ENCODE data around the gene CYP4F11.
"Not testable (repeated sequence)": the region's sequence is repeated elsewhere in the genome, so short reads cannot be mapped to it uniquely, and the experiment has no call there.

The CYP4F11 gene

GRCh38 chr19:15919243-15919642 is 15.1 kb downstream of the CYP4F11 start:
- no peak for DNase-seq

DNA sequence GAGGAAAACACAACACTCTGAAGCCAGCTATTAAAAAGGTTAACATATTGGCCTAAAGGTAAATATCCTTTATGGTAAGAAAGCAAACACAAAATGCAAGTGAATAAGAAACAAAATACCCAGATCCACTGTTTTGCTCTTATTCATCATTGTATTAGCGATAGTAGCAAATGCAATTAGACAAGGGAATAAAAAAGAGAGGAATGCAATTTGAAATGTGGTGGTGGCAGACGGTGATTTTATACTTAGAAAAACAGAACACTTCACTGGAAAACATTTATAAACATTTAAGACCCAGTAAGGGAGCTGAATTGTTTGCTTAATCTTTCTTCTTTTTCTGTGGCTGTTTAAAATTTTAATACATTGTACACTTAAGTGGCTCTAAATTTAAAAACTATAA is 19.2 kb downstream of the CYP4F11 start:
- DNase-seq, result no peak

DNA sequence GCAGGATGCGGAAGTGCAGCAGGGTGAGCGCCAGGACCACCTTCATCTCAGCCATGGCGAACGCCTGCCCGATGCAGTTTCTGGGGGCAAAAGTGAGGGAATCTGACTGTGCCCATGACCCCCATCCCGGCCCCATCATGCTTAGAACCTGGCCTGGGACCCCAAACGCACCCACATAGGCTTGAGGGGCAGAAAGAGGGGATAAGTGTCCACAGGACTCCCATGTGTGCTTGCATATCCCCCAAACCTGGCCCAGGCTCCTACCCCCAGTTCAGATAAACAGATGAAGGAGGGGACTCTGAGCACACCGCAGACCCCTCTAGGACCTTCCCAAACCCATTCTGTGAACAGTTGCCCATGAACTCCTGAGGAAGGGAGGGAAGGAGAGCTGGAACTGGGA is 20.5 kb downstream of the CYP4F11 start:
- no peak for DNase-seq

GRCh38 chr19:15913384-15913783 is 20.9 kb downstream of the CYP4F11 start:
- no peak for DNase-seq

DNA sequence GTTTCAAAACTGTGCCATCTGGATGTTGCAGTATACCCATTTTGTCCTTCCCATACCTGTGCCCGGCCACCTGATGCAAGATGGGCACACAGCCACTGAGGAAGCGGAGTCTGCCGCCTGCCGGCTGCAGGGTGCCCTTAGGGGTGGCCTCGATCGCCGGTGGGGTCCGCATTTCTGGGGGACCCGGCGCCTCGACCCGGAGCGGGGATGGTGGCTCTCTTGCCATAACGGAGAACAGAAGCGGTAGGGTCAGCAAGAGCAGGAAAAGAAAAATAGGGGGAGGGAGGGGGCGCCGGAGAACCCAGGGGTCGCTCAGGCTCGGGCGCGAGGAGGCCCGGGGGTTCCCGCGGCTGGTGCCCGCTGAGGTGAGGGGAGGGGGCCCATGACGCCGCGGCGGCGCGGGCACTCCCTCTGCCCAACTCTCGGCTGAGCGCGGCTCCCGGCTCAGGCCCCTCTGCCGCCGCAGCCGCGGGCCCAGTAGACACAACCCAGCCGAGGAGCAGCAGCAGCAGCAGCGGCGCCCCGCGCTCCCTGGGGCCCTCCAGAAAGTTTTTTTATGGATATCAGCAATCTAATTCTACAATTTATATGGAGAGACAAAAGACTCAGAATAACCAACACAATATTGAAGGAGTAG is 22.6 kb downstream of the CYP4F11 start:
- DNase-seq, result peak; percentile 37

GRCh38 chr19:15905026-15905425 is 29.3 kb downstream of the CYP4F11 start:
- no peak for DNase-seq

DNA sequence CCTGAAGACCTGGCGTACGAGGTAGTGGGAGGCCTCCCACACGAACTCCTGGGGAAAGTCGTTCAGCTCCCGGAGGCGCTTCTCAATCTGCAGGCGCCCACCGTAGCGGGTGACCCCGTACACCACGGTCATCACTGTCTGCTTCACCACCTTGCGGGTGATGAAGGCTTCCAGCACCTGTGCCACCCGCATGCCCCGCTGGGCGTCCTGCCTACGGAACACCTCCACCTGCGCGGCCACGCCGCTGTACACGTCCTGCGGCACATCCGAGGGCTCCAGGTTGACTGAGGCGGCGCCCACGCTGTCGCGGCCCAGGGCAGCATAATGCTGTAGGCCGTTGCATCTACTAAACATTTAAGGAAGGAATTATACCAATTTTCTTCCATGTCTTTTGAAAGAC is 31.4 kb downstream of the CYP4F11 start:
- not testable (repeated sequence) for DNase-seq

DNA sequence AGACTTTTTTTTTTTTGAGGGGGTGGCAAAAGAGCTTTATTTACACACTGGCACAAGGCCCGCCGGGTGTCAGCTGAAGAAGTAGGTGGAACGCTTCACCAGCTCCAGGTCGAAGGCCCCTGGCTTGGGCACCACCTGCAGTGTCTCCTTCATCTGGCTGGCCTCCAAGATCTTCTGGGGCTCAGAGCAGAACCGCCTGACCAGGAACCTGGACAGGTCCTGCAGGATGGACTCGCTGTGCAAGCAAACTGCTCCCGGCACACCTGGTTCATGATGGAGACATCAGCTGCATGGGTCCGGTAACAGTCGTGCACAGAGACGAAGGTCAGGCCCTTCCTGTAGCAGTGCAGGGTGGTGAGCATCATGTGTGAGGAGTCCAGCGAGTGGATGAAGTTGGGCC is 32.1 kb downstream of the CYP4F11 start:
- DNase-seq, result no peak

- no peak for DNase-seq
Observed at GRCh38 chr19:15900504-15900903, 33.8 kb downstream of the CYP4F11 start.

DNA sequence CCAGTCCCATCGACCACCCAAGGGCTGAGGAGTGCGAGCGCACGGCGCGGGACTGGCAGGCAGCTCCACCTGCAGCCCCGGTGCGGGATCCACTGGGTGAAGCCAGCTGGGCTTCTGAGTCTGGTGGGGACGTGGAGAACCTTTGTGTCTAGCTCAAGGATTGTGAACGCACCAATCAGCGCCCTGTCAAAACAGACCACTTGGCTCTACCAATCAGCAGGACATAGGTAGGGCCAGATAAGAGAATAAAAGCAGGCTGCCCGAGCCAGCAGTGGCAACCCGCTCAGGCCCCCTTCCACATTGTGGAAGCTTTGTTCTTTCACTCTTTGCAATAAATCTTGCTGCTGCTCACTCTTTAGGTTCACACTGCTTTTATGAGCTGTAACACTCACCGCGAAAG is 34.3 kb downstream of the CYP4F11 start:
- DNase-seq, result not testable (repeated sequence)

GRCh38 chr19:15899561-15899960 is 34.8 kb downstream of the CYP4F11 start:
- not testable (repeated sequence) for DNase-seq

DNA sequence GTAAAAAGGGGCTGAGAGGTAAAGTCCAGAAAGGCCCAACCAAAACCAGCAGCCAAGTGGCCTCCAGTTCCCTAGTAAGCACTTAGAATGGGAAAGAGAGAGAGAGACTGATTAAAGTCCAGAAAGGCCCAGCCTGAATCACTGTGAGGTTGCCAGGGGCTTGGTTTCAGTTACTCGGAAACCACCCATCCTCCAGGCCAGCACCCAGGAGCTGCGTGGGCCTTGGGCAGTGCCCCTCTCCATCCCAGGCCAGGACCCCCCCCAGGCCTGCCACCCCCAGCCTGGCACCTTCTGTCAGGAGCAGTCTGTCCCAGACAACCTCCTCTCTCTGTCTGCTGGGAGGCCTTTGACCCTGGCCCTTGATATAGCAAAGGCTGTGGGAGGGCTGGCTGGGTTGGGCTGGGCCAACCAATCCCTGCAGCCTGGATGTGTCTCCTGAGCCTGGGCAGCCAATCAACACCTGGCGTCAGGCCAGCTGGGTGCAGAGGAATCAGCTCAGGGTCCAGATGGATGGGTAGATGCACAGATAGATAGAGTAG is 36.5 kb downstream of the CYP4F11 start, which contains the start of gene CYP4F2:
Gene CYP4F2 (minus strand): TSS at position 337 of the 539 bp plus-strand sequence. CDS start 463 bp downstream, outside the sequence.
- DNase-seq, result peak; percentile 23

- DNase-seq, result no peak
Observed at GRCh38 chr19:15897026-15897737, 37.1 kb downstream of the CYP4F11 start.

DNA sequence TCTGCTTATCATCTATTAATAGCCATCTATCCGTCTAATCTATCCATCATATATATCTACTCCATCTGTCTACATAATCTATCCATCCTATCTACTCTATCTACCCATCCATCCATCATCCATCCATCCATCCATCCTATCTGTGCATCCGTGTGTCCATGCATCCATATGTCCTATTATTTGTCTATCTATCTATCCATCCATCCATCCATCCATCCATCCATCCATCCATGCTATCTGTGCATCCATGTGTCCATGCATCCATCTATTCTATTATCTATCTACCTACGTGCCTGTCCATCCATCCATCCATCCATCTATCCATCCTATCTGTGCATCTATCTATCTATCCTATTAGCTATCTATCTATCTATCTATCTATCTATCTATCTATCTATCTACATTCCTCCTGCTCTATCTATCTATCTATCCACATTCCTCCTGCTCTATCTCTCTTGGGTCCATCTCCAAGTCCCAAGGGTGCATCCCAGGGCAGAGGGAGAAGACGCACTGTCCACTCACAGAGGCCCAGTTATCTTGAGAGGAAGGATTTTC is 38.4 kb downstream of the CYP4F11 start:
- no peak for DNase-seq

GRCh38 chr19:15894359-15894758 is 40.0 kb downstream of the CYP4F11 start:
- DNase-seq, result no peak

- no peak for DNase-seq
Observed at GRCh38 chr19:15893477-15893876, 40.9 kb downstream of the CYP4F11 start.

- DNase-seq, result no peak
Observed at GRCh38 chr19:15892012-15892411, 42.3 kb downstream of the CYP4F11 start.

DNA sequence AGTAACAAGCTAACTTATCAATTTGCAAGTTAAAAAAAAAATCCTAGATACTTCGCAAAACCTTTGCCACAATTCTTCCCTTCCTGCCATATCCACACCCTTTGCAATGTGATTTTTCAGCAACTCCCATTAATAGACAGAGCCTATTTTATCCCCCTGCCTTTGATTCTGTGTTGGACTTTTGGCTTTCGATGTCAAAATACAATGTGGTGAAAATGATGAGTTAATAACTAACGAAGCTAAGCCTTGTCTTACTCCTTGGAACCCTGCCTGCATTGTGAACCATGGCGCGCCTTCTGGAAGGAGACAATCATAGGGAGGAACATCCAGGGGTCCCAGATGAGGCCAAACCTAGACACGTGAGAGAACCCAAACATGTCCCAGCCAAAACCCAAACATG is 42.9 kb downstream of the CYP4F11 start:
- no peak for DNase-seq

DNA sequence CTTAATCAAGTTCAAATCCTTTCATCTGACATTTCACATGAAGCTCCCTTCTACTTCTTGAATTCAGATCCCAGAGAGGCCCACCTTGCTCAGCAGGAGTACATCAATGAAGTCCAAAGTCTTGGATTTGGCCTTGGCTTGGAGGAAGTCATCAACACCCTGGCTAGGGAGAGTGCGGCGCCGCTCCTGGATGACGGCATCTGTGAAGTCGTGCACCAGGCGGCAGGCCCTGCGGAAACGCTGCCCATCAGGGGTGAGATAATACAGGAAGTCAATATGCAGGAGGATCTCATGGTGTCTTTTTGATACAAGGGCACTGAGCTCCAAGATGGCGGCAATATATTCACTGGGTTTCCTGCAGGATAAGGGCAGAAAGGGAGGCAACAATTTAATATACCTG is 45.0 kb downstream of the CYP4F11 start:
- DNase-seq, result not testable (repeated sequence)

DNA sequence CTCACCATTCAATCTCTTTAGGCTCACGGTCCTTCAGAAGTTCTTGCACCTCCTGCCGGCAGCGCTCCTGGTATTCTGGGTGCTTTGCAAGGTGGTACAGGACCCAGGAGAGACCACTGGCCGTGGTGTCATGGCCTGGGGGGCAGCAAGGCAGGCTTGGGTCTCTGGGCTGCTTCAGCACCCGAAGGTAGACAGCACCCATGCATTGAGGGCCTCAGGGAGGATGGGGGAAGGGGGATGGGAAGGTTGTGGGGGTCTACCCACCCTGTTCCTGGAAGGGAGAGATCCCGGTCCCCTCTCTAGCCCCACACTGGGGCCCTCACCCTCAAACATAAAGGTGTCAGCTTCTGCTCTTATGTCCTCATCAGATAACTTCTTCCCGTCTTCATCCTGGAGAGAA is 48.4 kb downstream of the CYP4F11 start:
- DNase-seq, result no peak

GRCh38 chr19:15885167-15885566 is 49.2 kb downstream of the CYP4F11 start:
- no peak for DNase-seq

GRCh38 chr19:15883329-15883728 is 51.0 kb downstream of the CYP4F11 start:
- DNase-seq, result not testable (repeated sequence)

GRCh38 chr19:15874821-15875474 is 59.4 kb downstream of the CYP4F11 start:
- DNase-seq, result peak; percentile 48
